CD4-positive, alpha-beta T cell treated with Interleukin-17A for 4 hours (primary cell): Measurements from ENCODE around the gene ENTPD6.
"Not testable (repeated sequence)": the region's sequence is repeated elsewhere in the genome, so short reads cannot be mapped to it uniquely, and the experiment has no call there.

Experiments used
- DNase-seq: peaks from one replicate; pipeline ENCODE4 v3.0.0-alpha.2; 2020; ENCODE audit warnings: mixed read lengths

The ENTPD6 gene

GRCh38 chr20:25195014-25195961, at the start of gene ENTPD6:
TSS of gene ENTPD6 (plus strand) at chr20:25195712. CDS start at chr20:25206537, 10,825 bp downstream.
- DNase-seq, result peak; percentile 96

- DNase-seq, result no peak
Measured at GRCh38 chr20:25146976-25147375, 48.5 kb upstream of the ENTPD6 start.

GRCh38 chr20:25147716-25148115, 47.8 kb upstream of the ENTPD6 start:
- no peak for DNase-seq

GRCh38 chr20:25148181-25148981, 47.1 kb upstream of the ENTPD6 start:
- peak; percentile 72 for DNase-seq

GRCh38 chr20:25148982-25149846, 46.3 kb upstream of the ENTPD6 start:
- no peak for DNase-seq

- DNase-seq, result no peak
Measured at GRCh38 chr20:25150016-25150415, 45.5 kb upstream of the ENTPD6 start.

- no peak for DNase-seq
Measured at GRCh38 chr20:25158043-25158442, 37.5 kb upstream of the ENTPD6 start.

- no peak for DNase-seq
Measured at GRCh38 chr20:25160467-25160866, 35.0 kb upstream of the ENTPD6 start.

GRCh38 chr20:25160897-25161296, 34.6 kb upstream of the ENTPD6 start:
- no peak for DNase-seq

- DNase-seq, result no peak
Measured at GRCh38 chr20:25165128-25165527, 30.4 kb upstream of the ENTPD6 start.

- not testable (repeated sequence) for DNase-seq
Measured at GRCh38 chr20:25166105-25166782, 29.3 kb upstream of the ENTPD6 start.

- DNase-seq, result no peak
Measured at GRCh38 chr20:25173321-25173720, 22.2 kb upstream of the ENTPD6 start.

GRCh38 chr20:25173886-25174308, 21.6 kb upstream of the ENTPD6 start:
- no peak for DNase-seq

GRCh38 chr20:25176184-25176583, 19.3 kb upstream of the ENTPD6 start:
- no peak for DNase-seq

GRCh38 chr20:25177890-25178321, 17.6 kb upstream of the ENTPD6 start:
- DNase-seq, result no peak

GRCh38 chr20:25178563-25179438, 16.7 kb upstream of the ENTPD6 start:
- peak; percentile 8 for DNase-seq

GRCh38 chr20:25179439-25180089, 15.9 kb upstream of the ENTPD6 start:
- no peak for DNase-seq

GRCh38 chr20:25184391-25184790, 11.1 kb upstream of the ENTPD6 start:
- DNase-seq, result not testable (repeated sequence)

- no peak for DNase-seq
Measured at GRCh38 chr20:25187220-25187619, 8.3 kb upstream of the ENTPD6 start.

- no peak for DNase-seq
Measured at GRCh38 chr20:25187635-25188034, 7.9 kb upstream of the ENTPD6 start.
